Right ventricle myocardium inferior (tissue), 1 donor: ENCODE measurements around the gene SOX6. TPM values are rescaled to one million over a fixed set of nuclear protein-coding genes. Genes with fewer than 3 reads are reported as not detected.

ENCODE experiments used
- ATAC-seq: fragments of 200-7000 bp; cut with Tn5 transposase; one replicate; pipeline ENCODE4 v1.9.1; 2020; ENCODE audit warnings: mild to moderate bottlenecking, moderate library complexity
- DNase-seq: peaks from one replicate; pipeline ENCODE4 v3.0.0; 2021; ENCODE audit errors: missing footprints
- intact Hi-C: fragments of 100-400 bp; cut with DNase I; formaldehyde crosslinking; loops from one replicate; pipeline ENCODE4 v1.11.0; 2022
- total RNA-seq: library from RNA; stranded (reverse); fragmentation: NEBNext Ultra II Directional; extraction: Animal tissue kit (Norgen Biotek cat#: 25700); gene quantifications from one replicate; pipeline ENCODE4 v1.2.1, GENCODE V29; 2021
- donor health status: DM: no; HTN: yes; CAD: no; lungs with severe emphysema.

Gene SOX6
- total RNA-seq, 1 donor from 2014 or later = 14.1 TPM

DNA sequence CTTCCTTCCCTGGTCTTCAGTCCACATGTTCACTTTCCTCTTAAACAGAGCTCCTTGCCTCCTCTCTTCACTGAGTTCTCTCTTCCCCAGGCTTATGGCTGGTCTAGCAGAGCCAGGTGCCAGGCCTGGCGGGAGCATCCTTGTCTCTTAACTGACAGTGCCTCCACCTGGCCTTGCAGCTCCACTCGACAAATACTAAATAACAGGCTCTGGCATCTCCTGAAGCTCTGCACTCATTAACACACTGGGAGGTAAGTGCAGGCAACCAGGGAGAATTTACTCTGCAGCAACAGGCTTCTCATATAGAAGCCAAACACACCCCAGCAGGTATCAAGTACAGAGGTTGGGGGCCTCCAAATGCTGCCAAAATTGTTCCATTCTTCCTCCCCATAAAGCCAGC, 438.1 kb downstream of the SOX6 start:
- intact Hi-C loops = no loop called here
- no peak for DNase-seq
- ATAC-seq = no peak
